NCI-H2227 treated with DMSO at 0.1 percent for 48 hours (cell line): ENCODE results near the gene IP6K2.
"Not testable (repeated sequence)": the region's sequence is repeated elsewhere in the genome, so short reads cannot be mapped to it uniquely, and the experiment has no call there.

ENCODE experiments used
- DNase-seq: peaks from one replicate; lab custom pipeline; 2025; lab: John Stamatoyannopoulos, UW

The IP6K2 gene, protein sequence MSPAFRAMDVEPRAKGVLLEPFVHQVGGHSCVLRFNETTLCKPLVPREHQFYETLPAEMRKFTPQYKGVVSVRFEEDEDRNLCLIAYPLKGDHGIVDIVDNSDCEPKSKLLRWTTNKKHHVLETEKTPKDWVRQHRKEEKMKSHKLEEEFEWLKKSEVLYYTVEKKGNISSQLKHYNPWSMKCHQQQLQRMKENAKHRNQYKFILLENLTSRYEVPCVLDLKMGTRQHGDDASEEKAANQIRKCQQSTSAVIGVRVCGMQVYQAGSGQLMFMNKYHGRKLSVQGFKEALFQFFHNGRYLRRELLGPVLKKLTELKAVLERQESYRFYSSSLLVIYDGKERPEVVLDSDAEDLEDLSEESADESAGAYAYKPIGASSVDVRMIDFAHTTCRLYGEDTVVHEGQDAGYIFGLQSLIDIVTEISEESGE

DNA sequence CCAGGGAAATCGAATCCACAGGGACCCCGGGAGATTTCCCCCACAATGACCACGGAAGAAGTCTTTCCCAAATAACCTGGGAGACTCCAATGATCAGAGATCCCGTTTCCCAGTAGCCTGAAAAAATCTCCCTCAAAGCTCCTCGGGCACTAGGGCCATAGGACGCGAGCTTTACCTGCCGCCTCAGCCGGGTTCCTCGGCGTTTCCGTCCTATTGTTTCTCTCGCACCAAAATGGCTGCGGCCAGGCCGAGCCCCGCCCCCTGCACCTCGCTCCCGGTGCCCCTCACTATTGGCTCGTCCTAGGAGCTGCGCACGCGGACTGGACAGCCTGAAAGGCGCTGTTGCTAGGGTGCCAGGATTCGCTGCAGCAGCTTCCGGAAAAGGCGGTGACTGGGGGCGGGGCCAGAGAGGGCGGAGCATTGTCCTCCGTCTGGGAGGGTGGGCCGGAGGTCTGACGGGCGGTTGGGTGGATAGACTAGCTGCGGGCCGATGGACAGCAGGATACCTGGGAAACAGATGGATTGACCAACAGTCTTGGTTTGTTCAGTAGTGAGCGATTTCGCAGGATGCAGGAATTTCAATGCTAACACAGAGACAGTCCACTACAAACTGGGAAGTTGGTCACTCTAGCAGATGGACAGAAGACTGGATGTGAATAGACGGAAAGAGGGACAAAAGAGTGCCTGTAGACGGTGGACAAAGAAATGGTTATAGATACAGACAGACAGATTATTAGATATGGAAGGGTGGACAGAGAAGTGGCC lies at the start of gene IP6K2:
TSS of gene IP6K2 (minus strand) at position 240 of the 765 bp plus-strand sequence. CDS start 21,930 bp downstream, outside the sequence.
- peak; percentile 94 for DNase-seq

DNA sequence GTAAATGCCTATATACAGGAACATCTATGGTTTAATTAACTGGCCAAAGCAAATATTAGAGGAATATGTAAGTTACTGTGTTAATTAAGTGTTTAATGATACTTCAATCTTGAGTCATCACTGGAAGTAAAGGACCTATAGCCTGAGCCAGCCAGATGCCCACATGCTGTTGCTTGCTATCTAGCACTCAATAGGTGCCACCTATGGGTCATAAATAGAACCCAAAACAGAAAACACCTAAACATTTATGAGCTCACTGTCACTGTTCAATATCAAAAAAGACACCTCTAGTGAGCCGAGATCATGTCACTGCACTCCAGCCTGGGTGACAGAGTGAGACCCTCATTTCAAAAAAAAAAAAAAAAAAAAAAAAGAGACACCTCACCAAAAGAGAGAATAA lies 48.4 kb upstream of the IP6K2 start:
- no peak for DNase-seq

DNA sequence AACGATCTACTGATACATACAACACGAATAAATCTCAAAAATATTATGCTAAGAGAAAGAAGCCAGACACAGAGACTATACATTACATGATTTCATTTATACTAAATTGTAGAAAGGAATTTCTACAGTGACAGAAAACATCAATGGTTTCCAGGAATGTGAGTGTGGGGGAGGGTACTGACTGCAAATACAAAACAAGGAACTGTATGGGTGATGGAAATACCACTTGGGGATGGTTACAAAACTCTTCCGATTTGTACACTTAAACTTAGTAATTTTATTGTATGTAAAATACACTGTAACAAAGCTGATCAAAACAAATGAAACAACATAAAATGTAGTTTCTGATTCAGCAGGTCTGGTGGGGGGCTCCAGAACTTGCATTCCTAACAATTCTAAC lies 45.8 kb upstream of the IP6K2 start:
- no peak for DNase-seq

DNA sequence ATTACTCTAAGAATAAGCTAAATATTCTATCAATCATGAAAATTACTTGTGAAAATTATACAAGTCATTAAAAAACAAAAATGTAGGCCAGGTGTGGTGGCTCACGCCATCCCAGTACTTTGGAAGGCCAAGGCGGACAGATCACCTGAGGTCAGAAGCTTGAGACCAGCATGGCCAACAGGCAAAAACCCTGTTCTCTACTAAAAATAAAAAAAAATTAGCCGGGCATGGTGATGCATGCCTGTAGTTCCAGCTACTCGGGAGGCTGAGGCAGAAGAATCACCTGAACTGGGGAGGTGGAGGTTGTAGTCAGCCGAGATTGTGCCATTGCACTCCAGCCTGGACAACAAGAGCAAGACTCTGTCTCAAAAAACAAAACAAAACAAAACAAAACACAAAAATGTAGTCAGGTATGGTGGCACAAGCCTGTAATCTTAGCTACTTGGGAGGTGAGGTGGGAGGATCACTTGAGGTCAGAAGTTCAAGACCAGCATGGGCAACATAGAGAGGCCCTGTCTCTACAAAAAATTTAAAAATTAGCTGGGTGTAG lies 43.0 kb upstream of the IP6K2 start:
- not testable (repeated sequence) for DNase-seq

DNA sequence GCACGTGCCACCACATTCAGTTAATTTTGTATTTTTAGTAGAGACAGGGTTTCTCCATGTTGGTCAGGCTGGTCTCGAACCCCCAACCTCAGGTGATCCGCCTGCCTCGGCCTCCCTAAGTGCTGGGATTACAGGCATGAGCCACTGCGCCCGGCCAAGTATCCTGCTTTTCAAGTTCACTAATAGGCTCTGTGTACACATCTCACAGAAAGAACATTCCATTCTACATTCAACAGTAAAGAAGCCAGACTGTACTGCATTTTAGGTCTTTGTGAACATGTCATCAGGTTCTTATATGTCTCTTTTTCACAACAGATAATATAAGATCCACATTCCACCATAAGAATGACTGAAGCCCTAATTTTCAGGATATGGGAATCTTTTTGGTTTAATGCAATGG lies 42.5 kb upstream of the IP6K2 start:
- not testable (repeated sequence) for DNase-seq

DNA sequence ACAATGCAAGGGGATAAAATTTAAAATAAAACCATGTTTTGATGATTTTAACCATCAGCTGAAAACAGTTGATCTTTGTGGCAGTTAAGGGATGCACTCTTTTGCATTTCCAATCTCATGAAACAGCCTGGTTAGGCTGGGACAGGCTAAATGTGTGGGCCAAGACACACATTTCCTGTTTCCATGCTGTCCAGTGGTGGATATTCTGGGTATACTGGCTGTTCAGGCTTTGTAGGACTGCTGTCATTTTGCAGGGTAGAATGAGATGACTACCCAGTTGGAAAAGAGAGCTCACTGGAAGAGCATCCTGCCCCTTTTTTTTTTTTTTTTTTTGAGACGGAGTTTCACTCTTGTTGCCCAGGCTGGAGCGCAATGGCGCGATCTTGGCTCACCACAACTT lies 42.0 kb upstream of the IP6K2 start:
- DNase-seq, result no peak

DNA sequence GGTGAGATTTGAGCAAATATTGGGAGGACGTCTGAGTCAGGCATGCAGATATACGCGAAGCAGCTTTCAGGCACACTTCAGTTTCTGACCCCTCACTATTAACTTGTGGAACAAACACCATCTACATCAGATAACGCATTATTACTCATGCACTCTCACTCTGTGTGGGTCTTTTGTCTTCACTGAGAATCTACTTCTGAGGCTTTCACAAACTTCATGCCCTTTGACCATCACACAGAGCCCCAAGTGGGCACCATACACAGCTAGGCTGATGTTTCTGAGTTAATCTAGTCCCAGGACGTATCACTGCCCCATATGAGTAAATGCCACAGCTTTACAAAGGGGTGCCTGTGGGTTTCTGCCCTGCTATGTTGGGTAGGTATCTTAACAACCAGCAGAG lies 39.6 kb upstream of the IP6K2 start:
- peak; percentile 2 for DNase-seq

DNA sequence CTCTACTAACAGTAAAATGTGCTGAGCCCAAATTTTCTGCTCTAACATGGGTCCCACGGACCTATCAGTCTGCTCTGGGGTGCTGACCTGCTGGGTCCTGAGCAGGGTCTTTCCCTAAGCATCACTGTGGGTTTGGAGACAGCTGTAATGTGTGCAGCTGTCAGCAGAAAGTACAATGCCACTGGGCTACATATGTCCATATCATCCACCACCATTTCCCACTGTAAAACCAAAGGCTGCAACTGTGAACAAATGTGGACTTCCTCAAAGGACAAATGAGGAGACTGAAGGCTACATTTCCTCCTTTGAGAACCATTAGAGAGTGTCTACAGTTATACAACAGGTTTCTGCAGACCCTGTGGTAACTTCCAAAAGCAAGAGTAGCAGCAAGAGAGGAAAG lies 33.8 kb upstream of the IP6K2 start:
- DNase-seq, result no peak

DNA sequence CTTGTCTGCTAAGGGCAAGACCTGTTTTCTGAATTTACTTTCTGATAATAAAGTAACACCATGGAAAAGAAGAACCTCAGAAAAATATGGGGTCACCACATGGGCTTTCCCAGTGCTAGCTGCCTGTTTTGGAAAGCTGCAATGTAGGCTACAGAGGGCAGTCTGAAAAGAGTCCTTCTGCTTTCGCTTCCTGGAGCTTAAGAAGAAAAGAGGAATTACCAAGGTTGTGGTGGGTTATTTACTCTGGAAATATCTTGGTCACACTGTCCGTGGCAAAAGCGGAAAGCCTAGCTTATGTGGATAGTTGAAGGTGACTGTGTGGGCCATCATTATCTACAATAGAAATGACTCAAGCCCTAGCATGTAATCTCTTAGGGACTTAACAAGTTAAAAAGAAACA lies 31.7 kb upstream of the IP6K2 start:
- no peak for DNase-seq

DNA sequence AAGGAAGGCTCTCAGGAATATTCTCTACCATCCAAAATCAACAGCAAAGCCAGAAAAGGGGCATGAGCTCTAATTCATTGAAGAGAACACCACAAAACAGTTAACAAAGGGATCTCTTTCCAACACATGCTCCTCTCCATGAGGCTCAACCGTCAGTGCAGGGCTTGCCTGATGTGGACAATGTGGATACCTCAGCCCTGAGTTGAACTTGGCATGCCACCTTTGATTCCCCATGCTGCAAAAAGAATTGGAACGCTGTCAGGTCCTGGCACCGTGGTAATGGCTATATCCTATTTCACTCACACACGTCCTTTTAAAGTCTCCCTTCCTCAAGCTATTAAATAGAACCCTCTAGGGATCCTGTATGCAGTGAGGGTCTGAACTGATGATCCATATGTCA lies 30.7 kb upstream of the IP6K2 start:
- no peak for DNase-seq

DNA sequence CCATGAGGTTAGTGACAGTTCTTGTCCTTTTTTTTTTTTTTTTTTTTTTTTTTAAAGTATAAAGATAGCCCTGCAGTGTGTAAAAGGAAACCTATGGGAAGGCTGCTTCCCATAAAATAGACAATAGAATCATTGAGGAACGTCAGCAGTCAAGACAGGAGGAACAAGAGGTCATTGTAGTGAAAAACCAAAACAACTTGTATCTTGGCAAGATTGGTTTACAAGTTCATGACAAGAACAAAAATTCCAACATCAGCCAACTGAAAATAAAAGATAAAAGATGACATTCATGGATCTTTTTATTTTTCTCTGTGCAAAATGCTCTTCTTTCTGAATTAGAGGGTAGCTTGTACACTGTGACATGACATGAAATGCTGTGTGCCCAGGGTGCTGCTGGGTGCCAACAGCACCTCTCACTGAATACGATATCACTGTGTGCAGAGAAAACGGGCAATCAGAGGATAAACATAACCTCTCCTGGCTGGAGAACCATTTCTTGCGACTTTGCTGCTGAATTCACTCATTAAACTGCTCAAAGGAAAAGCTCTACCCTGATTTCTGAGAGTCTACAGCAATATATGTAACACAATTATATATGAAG lies 30.1 kb upstream of the IP6K2 start:
- no peak for DNase-seq

DNA sequence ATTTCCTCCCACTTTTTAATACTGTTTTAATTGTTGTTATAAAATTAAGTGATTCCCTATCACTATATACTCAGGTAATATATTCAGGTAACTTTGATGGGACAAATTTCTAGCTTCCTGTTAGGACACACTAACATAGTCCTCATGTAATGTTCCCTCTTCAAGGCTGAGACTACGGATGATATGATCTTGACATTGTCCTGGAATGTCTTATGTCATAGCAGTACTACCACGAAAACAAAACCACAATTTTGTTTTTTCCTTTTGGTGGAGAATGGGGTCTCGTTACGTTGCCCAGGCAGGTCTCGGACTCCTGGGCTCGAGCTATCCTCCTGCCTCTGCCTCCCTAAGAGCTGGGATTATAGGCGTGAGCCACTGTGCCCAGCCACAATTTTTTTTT lies 26.8 kb upstream of the IP6K2 start:
- DNase-seq, result no peak

DNA sequence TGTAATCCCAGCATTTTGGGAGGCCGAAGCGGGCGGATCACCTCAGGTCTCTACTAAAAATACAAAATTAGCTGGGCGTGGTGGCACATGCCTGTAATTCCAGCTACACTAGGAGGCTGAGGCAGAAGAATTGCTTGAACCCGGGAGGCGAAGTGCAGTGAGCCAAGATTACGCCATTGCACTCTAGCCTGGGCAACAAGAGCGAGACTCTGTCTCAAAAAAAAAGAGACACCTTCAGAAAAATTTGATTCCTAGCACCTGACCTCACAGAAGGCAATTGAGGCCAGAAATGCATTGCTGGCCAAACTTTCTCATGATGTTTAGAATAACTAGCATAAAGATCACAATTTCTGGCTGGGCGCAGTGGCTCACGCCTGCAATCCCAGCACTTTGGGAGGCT lies 24.2 kb upstream of the IP6K2 start:
- DNase-seq, result not testable (repeated sequence)

DNA sequence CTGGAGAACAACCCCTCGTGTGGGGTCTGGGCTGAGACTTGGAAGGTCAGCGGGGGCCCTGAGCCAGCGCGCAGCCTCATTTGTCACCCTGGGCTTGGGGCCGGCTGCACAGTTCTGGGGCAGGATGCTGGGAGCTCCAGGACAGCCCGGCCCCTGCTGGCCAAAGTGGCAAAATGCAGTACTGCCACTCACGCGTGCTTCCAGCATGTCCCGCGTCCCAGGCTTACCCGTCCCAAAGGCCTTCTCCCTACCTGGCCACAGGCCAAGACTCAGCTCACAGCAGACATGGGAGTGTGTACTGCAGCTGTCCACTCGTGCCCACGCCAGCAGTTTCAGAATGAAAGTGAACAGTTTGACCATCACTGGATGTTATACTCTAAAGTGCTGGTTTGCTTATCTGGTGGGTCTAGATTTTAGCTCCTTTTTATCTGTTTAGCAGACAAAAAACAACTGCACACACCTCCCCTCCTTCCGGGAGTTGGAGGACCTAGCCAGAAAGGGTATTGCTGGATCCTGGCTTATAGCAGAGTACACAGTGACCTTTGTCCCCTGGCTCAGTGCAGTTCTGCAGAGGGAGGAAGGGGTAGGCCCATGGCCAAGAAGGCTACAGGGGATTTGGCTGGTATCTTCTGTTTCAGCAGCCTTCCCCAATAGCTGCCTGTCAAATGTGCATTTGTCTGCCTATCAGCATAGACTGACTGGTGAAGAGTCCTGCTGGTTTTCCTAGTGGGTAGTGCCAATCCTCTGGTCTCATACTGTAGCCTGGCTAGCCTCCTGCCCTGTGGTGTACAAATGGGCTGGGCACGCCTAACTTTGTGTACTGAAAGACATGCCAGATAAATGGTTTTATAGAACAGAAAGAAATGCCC lies 23.2 kb upstream of the IP6K2 start:
- no peak for DNase-seq

DNA sequence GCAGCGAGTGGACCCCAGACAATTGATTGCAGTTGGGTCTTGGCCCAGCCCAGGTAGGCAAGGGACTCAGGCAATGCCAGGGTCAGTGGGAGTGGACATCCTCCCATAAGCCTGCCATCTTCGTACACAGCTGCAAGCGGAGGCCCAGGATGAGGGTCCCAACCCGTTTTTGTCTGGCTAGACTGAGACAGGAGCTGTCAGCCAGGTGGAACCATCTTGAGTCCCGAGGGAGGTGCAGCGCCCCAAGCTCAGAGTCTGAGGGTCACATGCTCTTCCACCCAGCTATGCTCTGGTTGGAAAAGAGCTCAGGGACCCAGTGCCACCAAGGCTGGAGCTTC lies 22.6 kb upstream of the IP6K2 start:
- no peak for DNase-seq

DNA sequence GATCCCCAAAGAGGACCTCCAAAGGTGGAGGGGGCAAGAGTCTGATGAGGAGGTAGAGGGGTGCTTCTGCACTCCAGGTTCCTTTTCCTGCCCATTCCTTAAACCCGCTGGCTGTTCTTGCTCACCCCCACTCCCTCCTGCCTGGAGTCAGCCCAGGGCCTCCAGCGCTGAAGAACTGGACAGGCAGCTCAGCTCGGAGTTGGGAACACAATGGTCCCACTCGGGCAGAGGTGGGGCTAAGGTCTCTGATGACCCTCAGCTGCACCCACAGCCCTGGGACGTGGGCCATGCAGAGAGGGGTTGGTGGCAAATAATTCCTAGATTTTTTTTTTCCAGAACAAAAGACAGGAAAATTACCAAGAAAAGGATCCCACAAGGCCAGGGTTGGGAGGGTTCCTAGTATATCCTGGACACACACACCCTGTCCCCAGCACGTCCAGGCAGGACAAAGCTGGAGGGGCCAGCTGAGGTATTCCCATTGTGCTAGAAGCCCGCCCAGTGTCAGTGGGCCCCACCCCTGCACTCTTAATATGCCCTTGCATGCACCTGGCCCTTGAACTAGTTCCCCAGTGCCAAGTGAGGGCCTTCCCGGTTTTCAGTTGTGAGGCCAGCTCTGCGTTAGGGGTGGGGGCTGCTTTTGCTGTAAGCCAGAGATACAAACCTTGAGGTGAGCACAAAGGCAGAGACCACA lies 22.1 kb upstream of the IP6K2 start:
- no peak for DNase-seq

DNA sequence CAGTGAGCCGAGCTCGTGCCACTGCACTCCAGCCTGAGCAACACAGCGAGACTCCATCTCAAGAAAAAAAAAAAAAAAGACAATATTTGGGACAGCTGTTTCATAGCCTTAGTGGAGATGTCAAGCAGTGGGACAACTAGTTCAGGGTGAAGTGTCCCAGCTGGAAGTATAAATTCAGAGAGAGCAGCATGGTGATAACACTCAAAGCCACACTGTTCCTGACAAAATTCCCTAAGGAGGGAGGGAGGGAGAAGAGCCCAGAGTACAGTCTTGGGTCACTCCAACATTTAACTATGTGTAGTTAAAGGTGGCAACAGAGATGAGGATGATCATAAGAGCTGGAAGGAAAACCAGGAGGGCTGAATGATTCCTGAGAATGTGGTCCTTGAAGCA lies 21.1 kb upstream of the IP6K2 start:
- DNase-seq, result no peak

DNA sequence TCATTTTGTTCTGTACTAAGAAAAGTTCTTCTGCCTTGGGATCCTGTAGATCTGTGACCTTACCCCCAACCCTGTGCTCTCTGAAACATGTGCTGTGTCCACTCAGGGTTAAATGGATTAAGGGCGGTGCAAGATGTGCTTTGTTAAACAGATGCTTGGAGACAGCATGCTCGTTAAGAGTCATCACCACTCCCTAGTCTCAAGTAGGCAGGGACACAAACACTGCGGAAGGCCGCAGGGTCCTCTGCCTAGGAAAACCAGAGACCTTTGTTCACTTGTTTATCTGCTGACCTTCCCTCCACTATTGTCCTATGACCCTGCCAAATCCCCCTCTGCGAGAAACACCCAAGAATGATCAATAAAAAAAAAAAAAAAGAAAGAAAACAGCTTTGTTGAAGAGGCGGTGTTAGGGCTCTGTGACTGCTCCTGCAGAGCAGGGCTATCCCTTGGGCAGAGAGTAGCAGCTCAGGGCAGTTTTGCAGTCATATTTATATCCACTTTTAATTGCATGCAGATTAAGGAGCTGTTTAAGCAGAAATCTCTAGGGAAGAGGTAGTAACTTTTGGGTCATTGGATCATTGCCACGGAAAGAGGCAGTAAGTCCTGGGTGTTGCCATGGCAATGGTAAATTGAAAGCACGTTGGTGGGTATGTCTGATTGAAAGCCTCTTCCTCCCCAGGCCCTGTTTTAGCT lies 18.2 kb upstream of the IP6K2 start:
- DNase-seq, result not testable (repeated sequence)

DNA sequence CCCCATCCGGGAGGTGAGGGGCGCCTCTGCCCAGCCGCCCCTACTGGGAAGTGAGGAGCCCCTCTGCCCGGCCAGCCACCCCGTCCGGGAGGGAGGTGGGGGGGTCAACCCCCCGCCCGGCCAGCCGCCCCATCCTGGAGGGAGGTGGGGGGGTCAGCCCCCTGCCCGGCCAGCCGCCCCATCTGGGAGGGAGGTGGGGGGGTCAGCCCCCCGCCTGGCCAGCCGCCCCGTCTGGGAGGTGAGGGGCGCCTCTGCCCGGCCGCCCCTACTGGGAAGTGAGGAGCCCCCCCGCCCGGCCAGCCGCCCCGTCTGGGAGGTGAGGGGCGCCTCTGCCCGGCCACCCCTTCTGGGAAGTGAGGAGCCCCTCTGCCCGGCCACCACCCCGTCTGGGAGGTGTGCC lies 17.5 kb upstream of the IP6K2 start:
- DNase-seq, result not testable (repeated sequence)

DNA sequence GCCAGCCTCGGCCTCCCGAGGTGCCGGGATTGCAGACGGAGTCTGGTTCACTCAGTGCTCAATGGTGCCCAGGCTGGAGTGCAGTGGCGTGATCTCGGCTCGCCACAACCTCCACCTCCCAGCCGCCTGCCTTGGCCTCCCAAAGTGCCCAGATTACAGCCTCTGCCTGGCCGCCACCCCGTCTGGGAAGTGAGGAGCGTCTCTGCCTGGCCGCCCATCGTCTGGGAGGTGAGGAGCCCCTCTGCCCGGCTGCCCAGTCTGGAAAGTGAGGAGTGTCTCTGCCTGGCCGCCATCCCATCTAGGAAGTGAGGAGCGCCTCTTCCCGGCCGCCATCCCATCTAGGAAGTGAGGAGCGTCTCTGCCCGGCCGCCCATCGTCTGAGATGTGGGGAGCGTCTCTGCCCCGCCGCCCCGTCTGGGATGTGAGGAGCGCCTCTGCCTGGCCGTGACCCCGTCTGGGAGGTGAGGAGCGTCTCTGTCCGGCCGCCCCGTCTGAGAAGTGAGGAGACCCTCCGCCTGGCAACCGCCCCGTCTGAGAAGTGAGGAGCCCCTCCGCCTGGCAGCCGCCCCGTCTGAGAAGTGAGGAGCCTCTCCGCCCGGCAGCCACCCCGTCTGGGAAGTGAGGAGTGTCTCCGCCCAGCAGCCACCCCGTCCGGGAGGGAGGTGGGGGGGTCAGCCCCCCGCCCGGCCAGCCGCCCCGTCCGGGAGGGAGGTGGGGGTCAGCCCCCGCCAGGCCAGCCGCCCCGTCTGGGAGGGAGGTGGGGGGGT lies 16.9 kb upstream of the IP6K2 start:
- DNase-seq, result not testable (repeated sequence)
